ENCODE data around the gene FAM98B. TPM values are rescaled to one million over a fixed set of nuclear protein-coding genes. Genes with fewer than 3 reads are reported as not detected.

The FAM98B gene
- total RNA-seq, 1 experiment from 2014 or later = 38.1 TPM

DNA sequence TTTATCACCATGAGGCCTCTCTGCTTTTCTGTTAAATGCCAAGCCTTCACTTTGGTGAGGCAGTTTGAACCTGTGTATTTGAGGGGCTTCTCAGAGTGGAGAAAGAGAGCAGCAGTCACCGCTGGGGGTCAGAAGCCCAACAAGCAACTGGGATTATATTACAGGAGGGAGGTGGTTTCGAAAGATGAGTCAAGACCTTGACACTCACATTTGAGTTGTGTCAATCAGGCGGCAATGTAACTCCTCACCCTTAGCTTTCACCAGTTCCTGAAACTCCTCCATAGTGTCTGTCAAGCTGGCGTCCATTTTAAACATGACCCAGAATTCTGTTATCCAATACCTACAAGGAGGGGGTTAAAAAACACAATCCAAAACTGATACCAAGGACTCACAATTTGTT lies 64.2 kb downstream of the FAM98B start (continued):
- no peak for TF ChIP-seq FOXP4 (CRISPR knock-in tag; IDR thresholded peaks at IDR 0.05)
- no peak for TF ChIP-seq RELA (CRISPR knock-in tag; IDR thresholded peaks at IDR 0.05; ENCODE audit: borderline replicate concordance)

DNA sequence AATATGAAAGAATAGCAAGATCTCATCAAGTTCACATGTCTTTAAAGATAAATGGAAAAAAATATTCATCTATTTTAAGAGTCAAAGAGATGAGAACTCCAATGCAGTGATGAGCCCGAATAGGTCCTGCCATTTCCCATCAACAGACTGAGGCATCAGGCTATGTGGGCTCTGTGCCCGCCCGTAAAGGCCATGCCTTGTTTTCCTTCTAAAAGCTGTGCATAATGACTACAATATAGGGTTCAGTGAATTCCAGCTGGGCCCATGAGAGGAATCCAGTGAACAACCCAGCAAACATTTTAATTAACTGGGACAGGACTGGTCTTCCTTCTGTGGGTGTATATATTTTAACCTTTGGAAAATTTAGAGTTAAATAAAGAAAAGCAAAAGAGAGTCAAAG lies 66.1 kb downstream of the FAM98B start:
- no peak for ATAC-seq
- POLR2A ChIA-PET = no interaction called here
- H3K27me3 Mint-ChIP-seq (ENCODE audit: low read depth) = no peaks in the 10 kb centered on the region
- no peak overlapping the region for H3K27ac Mint-ChIP-seq
- H3K4me3 Mint-ChIP-seq = no peak overlapping the region
- H3K4me1 Mint-ChIP-seq = peaks cover 36% of the 10 kb centered on the region
- CTCF ChIA-PET = interaction anchor here (2.2 kb wide), 1 partner anchor 80 kb away, joined by 9 read pairs; no protein-coding TSS in a partner anchor
- TF ChIP-seq, protein P1, sequence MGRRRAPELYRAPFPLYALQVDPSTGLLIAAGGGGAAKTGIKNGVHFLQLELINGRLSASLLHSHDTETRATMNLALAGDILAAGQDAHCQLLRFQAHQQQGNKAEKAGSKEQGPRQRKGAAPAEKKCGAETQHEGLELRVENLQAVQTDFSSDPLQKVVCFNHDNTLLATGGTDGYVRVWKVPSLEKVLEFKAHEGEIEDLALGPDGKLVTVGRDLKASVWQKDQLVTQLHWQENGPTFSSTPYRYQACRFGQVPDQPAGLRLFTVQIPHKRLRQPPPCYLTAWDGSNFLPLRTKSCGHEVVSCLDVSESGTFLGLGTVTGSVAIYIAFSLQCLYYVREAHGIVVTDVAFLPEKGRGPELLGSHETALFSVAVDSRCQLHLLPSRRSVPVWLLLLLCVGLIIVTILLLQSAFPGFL (CRISPR knock-in tag; IDR thresholded peaks at IDR 0.05; ENCODE audit: borderline replicate concordance) = no peak
- TF ChIP-seq, protein P2, sequence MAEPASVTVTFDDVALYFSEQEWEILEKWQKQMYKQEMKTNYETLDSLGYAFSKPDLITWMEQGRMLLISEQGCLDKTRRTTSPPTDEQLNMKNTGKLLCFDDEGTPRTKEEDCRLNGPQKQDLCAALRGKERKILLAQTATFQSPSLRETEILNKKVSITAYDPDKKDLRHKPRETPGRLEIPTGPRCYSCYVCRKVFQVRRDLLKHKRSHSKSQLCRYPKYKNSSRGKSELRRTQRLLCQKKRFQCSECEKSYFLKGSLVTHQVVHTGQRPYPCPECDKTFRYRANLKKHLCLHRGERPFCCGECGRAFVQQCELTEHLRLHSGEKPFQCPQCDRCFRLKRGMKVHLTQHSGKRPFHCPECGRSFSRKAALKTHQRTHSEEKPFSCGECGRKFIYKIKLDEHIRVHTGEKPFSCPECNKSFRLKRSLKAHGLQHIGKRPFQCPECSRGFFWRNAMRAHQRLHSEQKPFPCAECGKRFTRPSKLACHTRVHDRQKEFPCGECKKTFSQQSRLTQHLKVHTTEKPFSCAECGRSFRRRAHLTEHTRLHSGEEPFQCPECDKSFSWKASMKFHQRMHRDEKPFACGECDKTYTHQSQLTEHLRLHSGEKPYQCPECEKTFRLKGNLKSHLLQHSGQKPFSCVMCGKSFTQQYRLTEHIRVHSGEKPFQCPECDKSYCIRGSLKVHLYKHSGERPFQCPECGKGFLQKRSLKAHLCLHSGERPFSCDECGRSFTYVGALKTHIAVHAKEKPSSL (CRISPR knock-in tag; conservative IDR thresholded peaks at IDR 0.05) = no peak
- TF ChIP-seq STAT6 (CRISPR knock-in tag; conservative IDR thresholded peaks at IDR 0.05; ENCODE audit: low read depth) (no peak), ZBTB21 (CRISPR knock-in tag; IDR thresholded peaks at IDR 0.05; ENCODE audit: borderline replicate concordance) (no peak), AR (CRISPR knock-in tag; IDR thresholded peaks at IDR 0.05) (no peak), NR2C2 (CRISPR knock-in tag; IDR thresholded peaks at IDR 0.05) (no peak), ATF1 (CRISPR knock-in tag; IDR thresholded peaks at IDR 0.05) (no peak), ZNF263 (CRISPR knock-in tag; IDR thresholded peaks at IDR 0.05; ENCODE audit: low read depth) (no peak), USF1 (CRISPR knock-in tag; IDR thresholded peaks at IDR 0.05) (no peak), NFATC4 (CRISPR knock-in tag; IDR thresholded peaks at IDR 0.05) (no peak), MYBL2 (CRISPR knock-in tag; IDR thresholded peaks at IDR 0.05) (no peak), JUN (CRISPR knock-in tag; IDR thresholded peaks at IDR 0.05) (no peak)
- TF ChIP-seq, protein P3, sequence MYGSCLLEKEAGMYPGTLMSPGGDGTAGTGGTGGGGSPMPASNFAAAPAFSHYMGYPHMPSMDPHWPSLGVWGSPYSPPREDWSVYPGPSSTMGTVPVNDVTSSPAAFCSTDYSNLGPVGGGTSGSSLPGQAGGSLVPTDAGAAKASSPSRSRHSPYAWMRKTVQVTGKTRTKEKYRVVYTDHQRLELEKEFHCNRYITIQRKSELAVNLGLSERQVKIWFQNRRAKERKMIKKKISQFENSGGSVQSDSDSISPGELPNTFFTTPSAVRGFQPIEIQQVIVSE (CRISPR knock-in tag; IDR thresholded peaks at IDR 0.05; ENCODE audit: borderline replicate concordance) = no peak
- TF ChIP-seq, protein P4, sequence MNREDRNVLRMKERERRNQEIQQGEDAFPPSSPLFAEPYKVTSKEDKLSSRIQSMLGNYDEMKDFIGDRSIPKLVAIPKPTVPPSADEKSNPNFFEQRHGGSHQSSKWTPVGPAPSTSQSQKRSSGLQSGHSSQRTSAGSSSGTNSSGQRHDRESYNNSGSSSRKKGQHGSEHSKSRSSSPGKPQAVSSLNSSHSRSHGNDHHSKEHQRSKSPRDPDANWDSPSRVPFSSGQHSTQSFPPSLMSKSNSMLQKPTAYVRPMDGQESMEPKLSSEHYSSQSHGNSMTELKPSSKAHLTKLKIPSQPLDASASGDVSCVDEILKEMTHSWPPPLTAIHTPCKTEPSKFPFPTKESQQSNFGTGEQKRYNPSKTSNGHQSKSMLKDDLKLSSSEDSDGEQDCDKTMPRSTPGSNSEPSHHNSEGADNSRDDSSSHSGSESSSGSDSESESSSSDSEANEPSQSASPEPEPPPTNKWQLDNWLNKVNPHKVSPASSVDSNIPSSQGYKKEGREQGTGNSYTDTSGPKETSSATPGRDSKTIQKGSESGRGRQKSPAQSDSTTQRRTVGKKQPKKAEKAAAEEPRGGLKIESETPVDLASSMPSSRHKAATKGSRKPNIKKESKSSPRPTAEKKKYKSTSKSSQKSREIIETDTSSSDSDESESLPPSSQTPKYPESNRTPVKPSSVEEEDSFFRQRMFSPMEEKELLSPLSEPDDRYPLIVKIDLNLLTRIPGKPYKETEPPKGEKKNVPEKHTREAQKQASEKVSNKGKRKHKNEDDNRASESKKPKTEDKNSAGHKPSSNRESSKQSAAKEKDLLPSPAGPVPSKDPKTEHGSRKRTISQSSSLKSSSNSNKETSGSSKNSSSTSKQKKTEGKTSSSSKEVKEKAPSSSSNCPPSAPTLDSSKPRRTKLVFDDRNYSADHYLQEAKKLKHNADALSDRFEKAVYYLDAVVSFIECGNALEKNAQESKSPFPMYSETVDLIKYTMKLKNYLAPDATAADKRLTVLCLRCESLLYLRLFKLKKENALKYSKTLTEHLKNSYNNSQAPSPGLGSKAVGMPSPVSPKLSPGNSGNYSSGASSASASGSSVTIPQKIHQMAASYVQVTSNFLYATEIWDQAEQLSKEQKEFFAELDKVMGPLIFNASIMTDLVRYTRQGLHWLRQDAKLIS (CRISPR knock-in tag; IDR thresholded peaks at IDR 0.05; ENCODE audit: borderline replicate concordance) = no peak
- TF ChIP-seq, protein P5, sequence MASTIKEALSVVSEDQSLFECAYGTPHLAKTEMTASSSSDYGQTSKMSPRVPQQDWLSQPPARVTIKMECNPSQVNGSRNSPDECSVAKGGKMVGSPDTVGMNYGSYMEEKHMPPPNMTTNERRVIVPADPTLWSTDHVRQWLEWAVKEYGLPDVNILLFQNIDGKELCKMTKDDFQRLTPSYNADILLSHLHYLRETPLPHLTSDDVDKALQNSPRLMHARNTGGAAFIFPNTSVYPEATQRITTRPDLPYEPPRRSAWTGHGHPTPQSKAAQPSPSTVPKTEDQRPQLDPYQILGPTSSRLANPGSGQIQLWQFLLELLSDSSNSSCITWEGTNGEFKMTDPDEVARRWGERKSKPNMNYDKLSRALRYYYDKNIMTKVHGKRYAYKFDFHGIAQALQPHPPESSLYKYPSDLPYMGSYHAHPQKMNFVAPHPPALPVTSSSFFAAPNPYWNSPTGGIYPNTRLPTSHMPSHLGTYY (CRISPR knock-in tag; IDR thresholded peaks at IDR 0.05) = no peak
- H3K36me3 Mint-ChIP-seq = no peaks in the 10 kb centered on the region
- DNase-seq (ENCODE audit: low spot score) = no peak
- no peaks in the 10 kb centered on the region for H3K9me3 Mint-ChIP-seq
